Breast epithelium (tissue), 4 donors: ENCODE measurements around the gene ZNHIT1. TPM values are rescaled to one million over a fixed set of nuclear protein-coding genes. Genes with fewer than 3 reads are reported as not detected.
A peak's percentile ranks its signal among the peaks of the same experiment; 100 is the strongest.

Source experiments
- DNase-seq, 2 donors: peaks; one replicate each; pipeline ENCODE4 v3.0.0-alpha.2; 2019; ENCODE audit warnings: low spot score in 2 of 2
- H3K27ac ChIP-seq, 2 donors: fragments of 200-600 bp; sonication (generic) in 1 of 2; one replicate each; pipeline ENCODE4 v1.5.1; 2016 to 2019; ENCODE audit warnings: mild to moderate bottlenecking in 1 of 2
- H3K27me3 ChIP-seq, 2 donors: fragments of 200-600 bp; sonication (generic) in 1 of 2; one replicate each; pipeline versions ENCODE4 v1.5.1 to v1.6.0; 2017 to 2019; ENCODE audit warnings: control low read depth in 1 of 2, mild to moderate bottlenecking in 1 of 2
- H3K36me3 ChIP-seq: fragments of 200-600 bp; one replicate; pipeline ENCODE4 v1.5.1; 2019
- H3K4me1 ChIP-seq, 2 donors: fragments of 200-600 bp; sonication (generic); one replicate each; pipeline ENCODE4 v1.5.1; 2016 to 2019; ENCODE audit warnings: control low read depth in 1 of 2
- H3K4me3 ChIP-seq, 3 donors: fragments of 200-600 bp; sonication (generic); 1 replicate in 2 of 3; 2 replicates in 1 of 3; pipeline ENCODE4 v1.5.1; 2016 to 2019; ENCODE audit warnings: mild to moderate bottlenecking in 3 of 3, moderate library complexity in 2 of 3
- H3K9me3 ChIP-seq, 2 donors: fragments of 200-600 bp; sonication (generic) in 1 of 2; one replicate each; pipeline ENCODE4 v1.5.1; 2016 to 2019; ENCODE audit warnings: control low read depth in 1 of 2
- POLR2A ChIP-seq: fragments of 450-650 bp; IDR thresholded peaks from one replicate; pipeline ENCODE4 v1.6.1; 2016; ENCODE audit warnings: antibody characterized with exemption, mild to moderate bottlenecking, moderate library complexity
- POLR2AphosphoS5 ChIP-seq, 3 donors: sonication (generic); formaldehyde crosslinking; IDR thresholded peaks; one replicate each; pipeline ENCODE4 v1.6.1; 2017; ENCODE audit warnings: antibody characterized with exemption in 3 of 3
- intact Hi-C: fragments of 100-400 bp; cut with DNase I; formaldehyde crosslinking; loops from one replicate; pipeline ENCODE4 v1.15.1; 2023; ENCODE audit warnings: low total_unique reads
- total RNA-seq, 3 donors: library from RNA; depleted of rRNA; stranded (reverse); fragments of >200 nt; gene quantifications; one replicate each; pipeline ENCODE4 v1.1.0, GENCODE V29; 2016
- TF ChIP-seq, protein P1 (sequence below), 3 donors: fragments of 450-650 bp; IDR thresholded peaks; one replicate each; pipeline ENCODE4 v1.5.1; 2016 to 2017; ENCODE audit warnings: antibody characterized with exemption in 3 of 3, mild to moderate bottlenecking in 3 of 3, moderate library complexity in 3 of 3

Gene ZNHIT1
- total RNA-seq, 3 donors from 2014 or later, result 80.2 to 107 (median 91.4) TPM

DNA sequence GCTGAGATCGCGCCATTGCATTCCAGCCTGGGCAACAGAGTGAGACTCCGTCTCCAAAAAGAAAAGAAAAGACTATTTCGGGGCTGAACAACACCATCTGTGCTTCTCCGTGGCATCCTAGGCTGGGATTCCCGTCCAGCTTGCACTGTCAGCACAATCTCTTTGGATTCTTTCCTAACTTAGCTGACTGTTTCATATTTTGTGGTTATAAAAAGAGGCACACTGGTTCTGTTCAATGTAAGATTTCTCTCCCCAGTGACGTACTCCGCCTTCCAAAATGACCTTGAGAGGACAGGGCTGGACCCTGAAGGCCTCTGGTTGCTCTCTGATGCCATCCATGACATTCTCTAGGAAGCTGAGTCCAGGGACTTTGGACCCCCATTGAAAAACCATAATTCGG is 8.8 kb downstream of the ZNHIT1 start:
- no peaks in the 10 kb centered on the region for H3K36me3 ChIP-seq
- intact Hi-C loops, result no loop called here
- H3K27ac ChIP-seq, result peak overlapping the region in 1 of 2 donors; percentile 61
- DNase-seq, result no peak
- no peak for TF ChIP-seq POLR2AphosphoS5 (IDR thresholded peaks at IDR 0.05)
- TF ChIP-seq POLR2A, result no peak
- TF ChIP-seq, protein P1, sequence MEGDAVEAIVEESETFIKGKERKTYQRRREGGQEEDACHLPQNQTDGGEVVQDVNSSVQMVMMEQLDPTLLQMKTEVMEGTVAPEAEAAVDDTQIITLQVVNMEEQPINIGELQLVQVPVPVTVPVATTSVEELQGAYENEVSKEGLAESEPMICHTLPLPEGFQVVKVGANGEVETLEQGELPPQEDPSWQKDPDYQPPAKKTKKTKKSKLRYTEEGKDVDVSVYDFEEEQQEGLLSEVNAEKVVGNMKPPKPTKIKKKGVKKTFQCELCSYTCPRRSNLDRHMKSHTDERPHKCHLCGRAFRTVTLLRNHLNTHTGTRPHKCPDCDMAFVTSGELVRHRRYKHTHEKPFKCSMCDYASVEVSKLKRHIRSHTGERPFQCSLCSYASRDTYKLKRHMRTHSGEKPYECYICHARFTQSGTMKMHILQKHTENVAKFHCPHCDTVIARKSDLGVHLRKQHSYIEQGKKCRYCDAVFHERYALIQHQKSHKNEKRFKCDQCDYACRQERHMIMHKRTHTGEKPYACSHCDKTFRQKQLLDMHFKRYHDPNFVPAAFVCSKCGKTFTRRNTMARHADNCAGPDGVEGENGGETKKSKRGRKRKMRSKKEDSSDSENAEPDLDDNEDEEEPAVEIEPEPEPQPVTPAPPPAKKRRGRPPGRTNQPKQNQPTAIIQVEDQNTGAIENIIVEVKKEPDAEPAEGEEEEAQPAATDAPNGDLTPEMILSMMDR (IDR thresholded peaks at IDR 0.05), result no peak
- no peak overlapping the region for H3K4me3 ChIP-seq
- H3K27me3 ChIP-seq, result no peaks in the 10 kb centered on the region
- no peaks in the 10 kb centered on the region for H3K4me1 ChIP-seq
- no peaks in the 10 kb centered on the region for H3K9me3 ChIP-seq

DNA sequence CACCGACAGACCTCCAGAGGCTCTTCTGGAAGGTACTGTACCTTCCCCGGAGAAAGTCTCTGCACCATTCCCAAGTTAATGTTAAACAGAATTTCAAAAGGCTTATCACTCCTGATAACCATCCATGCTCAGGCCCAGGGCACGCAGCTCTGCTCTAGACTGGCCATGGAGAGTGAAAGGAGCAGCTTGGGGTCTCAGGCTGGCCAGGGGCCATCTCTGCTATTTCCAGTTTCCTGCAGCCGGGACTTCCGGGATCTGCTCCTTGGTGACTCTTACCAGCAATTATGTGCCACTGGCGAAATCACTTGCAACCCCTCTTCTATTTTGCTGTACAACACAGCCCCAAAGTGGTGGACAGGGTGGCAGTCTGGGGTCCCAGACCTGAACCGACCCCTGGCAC is 13.7 kb downstream of the ZNHIT1 start:
- H3K9me3 ChIP-seq, result no peaks in the 10 kb centered on the region
- intact Hi-C loops, result no loop called here
- no peaks in the 10 kb centered on the region for H3K4me1 ChIP-seq
- TF ChIP-seq, protein P1 (IDR thresholded peaks at IDR 0.05), result no peak
- TF ChIP-seq POLR2AphosphoS5 (IDR thresholded peaks at IDR 0.05), result no peak
- no peak for TF ChIP-seq POLR2A
- DNase-seq, result no peak
- peak overlapping the region in 2 of 3 donors; percentile 58 to 67 for H3K4me3 ChIP-seq
- H3K36me3 ChIP-seq, result no peaks in the 10 kb centered on the region
- peak overlapping the region; percentile 75 to 79 for H3K27ac ChIP-seq
- no peaks in the 10 kb centered on the region for H3K27me3 ChIP-seq

DNA sequence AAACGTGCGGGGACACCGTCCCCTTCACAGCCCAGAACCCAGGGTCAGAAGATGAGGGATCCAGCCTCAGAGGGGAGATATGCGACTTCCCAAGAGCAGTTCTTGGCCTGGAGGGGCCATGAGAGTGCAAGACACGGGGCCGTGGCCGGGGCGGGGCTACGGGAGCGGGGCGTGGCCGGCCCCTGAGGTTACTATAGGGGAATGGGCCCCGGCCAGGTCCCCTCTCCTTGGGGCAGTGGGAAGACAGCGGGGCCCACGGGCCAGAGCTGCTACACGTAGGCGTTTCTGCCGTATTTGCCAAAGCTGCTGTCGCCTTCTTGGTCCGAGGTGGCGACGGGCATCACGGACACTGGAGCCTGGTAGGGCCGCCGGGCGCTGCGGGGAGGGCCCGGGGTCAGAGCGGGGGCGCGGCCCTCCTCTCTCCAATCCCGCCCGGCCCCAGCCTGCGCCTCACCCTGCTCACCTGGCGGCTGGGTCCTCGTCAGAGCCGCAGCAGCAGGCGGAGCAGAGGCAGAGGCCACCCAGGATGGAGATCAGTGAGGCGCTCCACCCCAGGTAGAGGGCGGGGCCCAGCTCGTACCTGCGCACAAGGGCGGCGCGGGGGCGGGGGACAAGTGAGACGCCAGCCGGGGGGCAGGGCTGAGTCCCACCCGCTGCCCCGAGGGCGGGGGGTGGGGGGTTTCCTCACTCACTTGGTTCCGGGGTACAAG is 14.3 kb downstream of the ZNHIT1 start:
- TF ChIP-seq POLR2A, result no peak
- no peak for TF ChIP-seq POLR2AphosphoS5 (IDR thresholded peaks at IDR 0.05)
- TF ChIP-seq, protein P1 (IDR thresholded peaks at IDR 0.05), result no peak
- H3K27ac ChIP-seq, result peak overlapping the region; percentile 75 to 79
- DNase-seq, result peak in 1 of 2 donors; percentile 59
- no peaks in the 10 kb centered on the region for H3K27me3 ChIP-seq
- H3K36me3 ChIP-seq, result no peaks in the 10 kb centered on the region
- no peaks in the 10 kb centered on the region for H3K9me3 ChIP-seq
- peak overlapping the region in 2 of 3 donors; percentile 58 to 67 for H3K4me3 ChIP-seq
- intact Hi-C loops, result no loop called here
- H3K4me1 ChIP-seq, result no peaks in the 10 kb centered on the region

DNA sequence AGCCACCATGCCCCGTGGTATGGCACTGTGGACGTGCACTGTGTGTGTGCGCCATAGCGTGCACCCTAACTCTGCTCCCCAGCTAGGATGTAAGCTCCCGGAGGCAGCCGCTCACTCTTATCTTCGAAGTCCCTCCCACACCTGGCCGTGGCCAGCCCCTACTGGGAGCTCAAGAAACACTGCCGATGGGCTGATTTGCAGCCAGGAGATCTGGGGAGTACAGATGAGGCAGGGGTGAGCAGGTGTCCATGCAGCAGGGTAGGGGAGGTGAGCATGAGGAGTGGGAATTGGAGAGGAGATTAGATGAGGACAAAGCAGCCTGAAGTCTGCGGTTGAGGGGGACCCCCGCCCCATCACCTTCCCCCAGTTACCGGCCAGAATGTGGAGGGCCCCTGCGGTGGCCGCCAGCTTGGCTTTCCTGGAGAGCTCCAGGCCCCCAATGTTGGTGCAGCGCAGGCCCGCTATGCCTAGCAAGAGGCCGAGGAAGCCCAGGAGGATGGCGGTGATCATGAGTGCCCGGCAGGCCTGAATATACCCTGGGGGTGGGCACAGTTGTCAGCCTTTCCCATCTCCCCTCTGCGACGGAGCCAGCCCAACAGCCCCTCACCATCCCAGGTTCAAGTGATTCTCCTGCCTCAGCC is 16.1 kb downstream of the ZNHIT1 start:
- H3K4me1 ChIP-seq, result peaks cover 0 to 4% of the 10 kb centered on the region in 2 donors
- H3K27me3 ChIP-seq, result no peaks in the 10 kb centered on the region
- DNase-seq, result no peak
- intact Hi-C loops, result no loop called here
- no peak overlapping the region for H3K4me3 ChIP-seq
- H3K36me3 ChIP-seq, result no peaks in the 10 kb centered on the region
- no peak overlapping the region for H3K27ac ChIP-seq
- no peaks in the 10 kb centered on the region for H3K9me3 ChIP-seq
- TF ChIP-seq, protein P1 (IDR thresholded peaks at IDR 0.05), result no peak
- TF ChIP-seq POLR2A (no peak), POLR2AphosphoS5 (IDR thresholded peaks at IDR 0.05) (no peak)

DNA sequence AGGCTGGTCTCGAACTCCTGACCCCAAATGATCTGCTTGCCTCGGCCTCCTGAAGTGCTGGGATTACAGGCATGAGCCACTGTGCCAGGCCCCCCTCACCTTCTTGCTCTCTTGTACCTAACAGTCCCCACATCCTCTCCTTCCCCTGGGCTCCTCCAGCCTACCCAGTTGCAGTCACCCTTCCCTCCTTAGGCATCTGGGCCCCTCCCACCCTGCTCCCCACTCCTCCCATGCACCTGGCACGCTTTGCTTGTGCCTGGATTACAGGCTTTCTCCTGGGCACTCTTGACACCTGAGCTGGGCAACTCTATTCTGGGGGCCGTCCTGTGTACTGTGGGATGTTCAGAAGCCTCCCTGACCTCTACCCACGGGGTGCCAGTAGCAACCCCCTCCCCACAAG is 16.7 kb downstream of the ZNHIT1 start:
- peaks cover 0 to 4% of the 10 kb centered on the region in 2 donors for H3K4me1 ChIP-seq
- no peak overlapping the region for H3K4me3 ChIP-seq
- H3K9me3 ChIP-seq, result no peaks in the 10 kb centered on the region
- no peak for TF ChIP-seq POLR2A
- no peak for TF ChIP-seq POLR2AphosphoS5 (IDR thresholded peaks at IDR 0.05)
- TF ChIP-seq, protein P1 (IDR thresholded peaks at IDR 0.05), result no peak
- H3K27ac ChIP-seq, result no peak overlapping the region
- no peaks in the 10 kb centered on the region for H3K27me3 ChIP-seq
- no peaks in the 10 kb centered on the region for H3K36me3 ChIP-seq
- no peak for DNase-seq
- intact Hi-C loops, result loop anchor here (5.0 kb wide), 1 partner anchor 943 kb away; no protein-coding TSS in a partner anchor
